ENCODE measurements around the gene MISP.

The MISP gene

DNA sequence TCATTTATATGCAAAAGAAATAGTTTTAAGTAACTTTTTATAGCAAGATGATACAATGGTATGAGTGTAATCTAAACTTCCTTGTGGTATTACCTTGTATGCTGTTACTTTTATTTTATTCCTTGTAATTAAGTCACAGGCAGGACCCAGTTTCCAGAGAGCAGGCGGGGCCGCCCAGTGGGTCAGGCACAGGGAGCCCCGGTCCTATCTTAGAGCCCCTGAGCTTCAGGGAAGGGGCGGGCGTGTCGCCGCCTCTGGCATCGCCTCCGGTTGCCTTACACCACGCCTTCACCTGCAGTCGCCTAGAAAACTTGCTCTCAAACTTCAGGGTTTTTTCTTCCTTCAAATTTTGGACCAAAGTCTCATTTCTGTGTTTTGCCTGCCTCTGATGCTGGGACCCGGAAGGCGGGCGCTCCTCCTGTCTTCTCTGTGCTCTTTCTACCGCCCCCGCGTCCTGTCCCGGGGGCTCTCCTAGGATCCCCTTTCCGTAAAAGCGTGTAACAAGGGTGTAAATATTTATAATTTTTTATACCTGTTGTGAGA, 60.7 kb downstream of the MISP start:
- no peak for DNase-seq

GRCh38 chr19:812049-812746, 61.3 kb downstream of the MISP start:
- no peak for DNase-seq

DNA sequence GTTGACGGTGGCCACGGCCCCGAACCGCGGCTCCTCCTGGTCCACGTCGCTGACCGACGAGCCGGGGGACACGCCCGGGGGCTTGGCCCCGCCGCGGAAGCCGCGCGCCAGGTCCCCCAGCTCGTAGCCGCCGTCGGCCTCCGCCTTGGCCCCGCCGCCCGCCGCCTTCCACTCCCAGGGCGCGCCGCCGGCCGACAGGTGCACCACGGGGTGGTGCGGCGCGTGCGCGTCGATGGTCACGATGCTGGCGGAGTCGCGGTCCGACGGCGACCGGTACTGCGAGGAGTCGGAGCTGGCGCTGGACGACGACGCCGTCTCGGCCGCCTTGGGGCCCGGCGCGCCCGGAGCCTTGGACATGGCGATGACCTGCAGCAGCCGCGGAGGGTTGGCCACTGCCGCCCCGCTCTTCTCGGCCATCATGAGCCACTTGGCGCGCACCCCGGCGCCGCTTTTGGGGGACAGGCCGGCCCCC, 61.9 kb downstream of the MISP start:
- no peak for DNase-seq

DNA sequence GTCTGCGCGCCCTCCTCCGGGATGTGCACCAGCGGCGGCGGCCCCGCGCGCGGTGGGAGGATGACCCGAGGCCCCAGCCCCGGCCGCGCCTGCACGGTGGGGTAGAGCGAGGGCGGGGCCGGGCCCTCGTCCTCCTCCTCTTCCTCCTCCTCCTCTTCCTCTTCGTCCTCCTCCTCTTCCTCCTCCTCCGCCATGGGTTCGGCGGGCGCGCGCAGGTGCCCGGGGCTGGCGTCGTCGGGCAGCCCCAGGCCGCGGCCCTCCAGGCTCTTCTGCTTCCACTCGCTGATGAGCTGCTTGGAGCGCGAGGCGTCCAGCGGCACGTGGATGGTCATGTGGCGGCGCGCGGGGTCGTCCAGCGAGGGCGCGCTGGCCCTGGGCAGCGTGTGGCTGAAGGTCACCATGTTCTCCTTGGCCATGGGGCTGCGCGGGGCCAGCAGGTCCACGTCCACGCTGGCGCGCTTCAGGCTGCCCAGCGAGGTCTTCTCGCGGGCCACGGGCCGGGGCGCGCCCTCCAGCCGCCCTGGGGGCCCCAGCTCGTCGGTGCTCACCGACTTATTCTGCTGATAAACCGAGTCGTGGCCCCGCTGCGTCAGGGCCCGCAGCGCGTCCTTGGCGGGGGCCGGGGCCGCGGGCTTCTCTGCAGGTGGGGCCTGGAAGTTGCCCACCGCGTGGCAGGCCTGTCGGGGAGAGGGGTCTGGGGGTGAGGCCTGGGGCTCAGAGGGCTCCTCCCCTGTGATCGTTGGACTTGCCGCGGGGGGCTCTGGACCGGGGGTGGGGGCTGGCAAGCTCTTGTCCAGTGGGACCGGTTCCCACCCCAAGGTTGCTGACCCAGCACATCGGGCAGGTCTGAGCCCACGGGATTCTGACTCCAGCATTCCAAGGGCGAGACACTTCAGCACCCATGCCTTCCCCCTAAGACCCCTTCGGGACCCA, 62.6 kb downstream of the MISP start:
- no peak for DNase-seq

Measured in stimulated activated CD4-positive, alpha-beta T cell treated with anti-CD3 and anti-CD28 coated beads, Interleukin-15, amount 100 ng/mL, for 24 hours (primary cell).